Body of pancreas (tissue), 4 donors: Measurements from ENCODE around the gene PDLIM4. TPM values are rescaled to one million over a fixed set of nuclear protein-coding genes. Genes with fewer than 3 reads are reported as not detected.

ENCODE experiments used
- ATAC-seq: fragments of 150-250 bp; one replicate; pipeline ENCODE4 v1.9.1; 2016
- DNase-seq, 4 donors: peaks; one replicate each; pipeline ENCODE4 v3.0.0-alpha.2; 2019
- H3K27ac ChIP-seq, 4 donors: fragments of 200-600 bp; sonication (generic); 1 replicate in 3 of 4; 2 replicates in 1 of 4; pipeline versions ENCODE4 v1.5.1 to v1.6.1; 2016 to 2019; ENCODE audit warnings: mild to moderate bottlenecking in 1 of 4, mixed read lengths in 1 of 4, moderate library complexity in 1 of 4
- H3K27me3 ChIP-seq, 2 donors: fragments of 200-600 bp; sonication (generic); one replicate each; pipeline ENCODE4 v1.6.0; 2016; ENCODE audit warnings: mild to moderate bottlenecking in 1 of 2
- H3K36me3 ChIP-seq, 2 donors: fragments of 200-600 bp; sonication (generic); replicated peaks in 1 of 2; 2 replicates each; pipeline ENCODE4 v1.5.1; 2016; ENCODE audit warnings: low read depth in 2 of 2; ENCODE audit not compliant: insufficient read depth in 1 of 2
- H3K4me1 ChIP-seq: fragments of 200-600 bp; sonication (generic); one replicate; pipeline ENCODE4 v1.6.0; 2016
- H3K4me3 ChIP-seq, 2 donors: fragments of 200-600 bp; sonication (generic); 1 replicate in 1 of 2; 2 replicates in 1 of 2; pipeline ENCODE4 v1.5.1; 2016 to 2019
- H3K9me3 ChIP-seq, 3 donors: fragments of 200-600 bp; sonication (generic); 1 replicate in 2 of 3; 2 replicates in 1 of 3; pipeline ENCODE4 v1.5.1; 2016
- CTCF ChIP-seq, 7 experiments: fragments of 450-650 bp in 4 of 7; fragments of 200-600 bp in 3 of 7; sonication (generic) in 3 of 7; IDR thresholded peaks; one replicate each; pipeline ENCODE4 v1.5.1; 2016 to 2019; ENCODE audit warnings: antibody characterized with exemption in 7 of 7
- POLR2A ChIP-seq, 3 donors: fragments of 450-650 bp; IDR thresholded peaks; one replicate each; pipeline ENCODE4 v1.6.1; 2016; ENCODE audit warnings: antibody characterized with exemption in 3 of 3, mild to moderate bottlenecking in 2 of 3
- WGBS, 2 donors: methylation state at CpG; one replicate each; pipeline ENCODE4 v1.1.5; 2017; 5-methylcytosine and 5-hydroxymethylcytosine counted together
- intact Hi-C: fragments of 100-400 bp; cut with DNase I; formaldehyde crosslinking; loops from one replicate; pipeline ENCODE4 v1.15.1; 2023
- total RNA-seq, 2 donors: library from RNA; depleted of rRNA; stranded (reverse); fragments of >200 nt; gene quantifications; one replicate each; pipeline ENCODE4 v1.1.0, GENCODE V29; 2016

PDLIM4 gene
- total RNA-seq, 2 donors from 2014 or later, result 4.2 to 4.3 TPM

DNA sequence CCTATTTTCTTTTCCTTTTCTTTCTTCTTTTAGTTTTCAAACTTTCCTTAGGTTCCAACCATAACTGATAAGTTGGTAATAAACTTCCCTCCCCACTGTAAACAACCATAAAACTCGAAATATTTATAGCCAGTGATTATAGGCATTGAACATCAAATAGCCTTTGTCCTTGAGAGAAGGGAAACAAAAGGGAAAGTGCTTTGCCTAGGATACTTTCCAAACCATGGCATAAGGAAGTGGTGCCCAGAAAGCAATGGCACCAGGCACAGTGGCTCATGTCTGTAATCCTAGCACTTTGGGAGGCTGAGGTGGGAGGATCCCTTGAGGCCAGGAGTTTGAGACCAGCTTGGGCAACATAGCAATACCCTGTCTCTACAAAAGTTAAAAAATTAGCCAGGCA lies 11.9 kb upstream of the PDLIM4 start:
- intact Hi-C loops, result no loop called here
- WGBS, 2 donors, result 33 to 41% methylated on average over 1 of the region's 1 CpG
- Histone ChIP-seq H3K9me3 (no peaks in the 10 kb centered on the region), H3K4me3 (no peak overlapping the region), H3K27me3 (no peaks in the 10 kb centered on the region), H3K27ac (no peak overlapping the region), H3K36me3 (no peaks in the 10 kb centered on the region), H3K4me1 (no peaks in the 10 kb centered on the region)
- DNase-seq (no peak), ATAC-seq (no peak)
- TF ChIP-seq CTCF (IDR thresholded peaks at IDR 0.05) (no peak), POLR2A (IDR thresholded peaks at IDR 0.05) (no peak)

DNA sequence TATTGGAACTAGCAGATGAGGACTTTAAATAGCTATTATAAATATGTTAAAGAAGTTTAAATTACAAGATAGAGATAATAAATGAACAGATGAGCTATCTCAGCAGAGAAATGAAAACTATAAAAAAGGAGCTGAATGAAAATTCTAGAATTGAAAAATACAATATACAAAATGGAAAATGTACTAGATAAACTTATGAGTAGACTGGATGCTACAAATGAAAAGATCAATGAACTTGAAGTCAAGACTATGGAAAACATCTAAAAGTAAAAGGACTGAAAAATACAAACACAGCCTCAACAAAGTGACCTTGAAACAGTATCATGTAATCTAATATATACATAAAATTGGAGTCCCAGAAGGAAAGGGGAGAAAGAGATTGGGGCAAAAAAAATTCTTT lies 10.7 kb upstream of the PDLIM4 start:
- H3K4me1 ChIP-seq, result no peaks in the 10 kb centered on the region
- H3K36me3 ChIP-seq, result no peaks in the 10 kb centered on the region
- DNase-seq (no peak), ATAC-seq (no peak)
- intact Hi-C loops, result no loop called here
- no peaks in the 10 kb centered on the region for H3K27me3 ChIP-seq
- H3K27ac ChIP-seq, result no peak overlapping the region
- no peaks in the 10 kb centered on the region for H3K9me3 ChIP-seq
- TF ChIP-seq CTCF (IDR thresholded peaks at IDR 0.05), result no peak
- no peak for TF ChIP-seq POLR2A (IDR thresholded peaks at IDR 0.05)
- H3K4me3 ChIP-seq, result no peak overlapping the region

- no peak for TF ChIP-seq CTCF (IDR thresholded peaks at IDR 0.05)
- no peak for TF ChIP-seq POLR2A (IDR thresholded peaks at IDR 0.05)
- Histone ChIP-seq H3K27ac (no peak overlapping the region), H3K4me1 (peaks cover 14% of the 10 kb centered on the region), H3K27me3 (no peaks in the 10 kb centered on the region), H3K9me3 (no peaks in the 10 kb centered on the region), H3K4me3 (no peak overlapping the region), H3K36me3 (no peaks in the 10 kb centered on the region)
- ATAC-seq, result no peak
- intact Hi-C loops, result no loop called here
- peak in 1 of 4 donors; percentile 4 for DNase-seq
- 92 to 97% methylated on average over 2 of the region's 2 CpGs for whole genome bisulfite sequencing, 2 donors
Observed at GRCh38 chr5:132250547-132250946, 6.9 kb upstream of the PDLIM4 start.

GRCh38 chr5:132251220-132251725 lies 6.2 kb upstream of the PDLIM4 start:
- 81 to 96% methylated on average over 4 to 10 of the region's 10 CpGs for WGBS, 2 donors
- DNase-seq (peak in 3 of 4 donors; percentile 1 to 8 (median 6)), ATAC-seq (no peak)
- Histone ChIP-seq H3K9me3 (no peaks in the 10 kb centered on the region), H3K4me1 (peaks cover 14% of the 10 kb centered on the region), H3K4me3 (no peak overlapping the region), H3K27me3 (no peaks in the 10 kb centered on the region), H3K36me3 (no peaks in the 10 kb centered on the region), H3K27ac (no peak overlapping the region)
- no peak for TF ChIP-seq POLR2A (IDR thresholded peaks at IDR 0.05)
- TF ChIP-seq CTCF (IDR thresholded peaks at IDR 0.05), result no peak
- intact Hi-C loops, result no loop called here

DNA sequence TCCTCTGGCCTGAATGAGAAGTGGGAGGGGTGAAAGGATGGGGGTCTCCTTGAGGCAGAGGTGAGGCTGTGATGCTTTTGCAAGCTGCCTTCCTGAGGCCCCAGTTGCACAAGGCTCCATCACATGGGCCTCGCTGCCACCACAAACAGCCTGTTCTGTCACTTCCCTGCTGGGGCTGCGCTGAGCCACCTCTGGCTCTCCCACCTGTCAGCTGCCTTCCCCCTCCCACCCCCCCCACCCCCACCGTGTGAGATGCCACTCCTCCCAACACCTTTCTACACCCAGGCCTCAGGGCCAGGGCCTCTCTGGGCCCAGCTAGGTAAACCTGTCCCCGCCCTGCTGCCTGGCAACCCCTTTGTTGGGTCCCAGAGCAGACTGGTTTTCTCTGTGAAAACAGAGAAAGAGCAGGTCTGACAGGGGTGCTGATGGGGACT lies 4.5 kb upstream of the PDLIM4 start:
- WGBS, 2 donors, result 53 to 81% methylated on average over 3 to 4 of the region's 4 CpGs
- intact Hi-C loops, result no loop called here
- Histone ChIP-seq H3K36me3 (no peaks in the 10 kb centered on the region), H3K27me3 (no peaks in the 10 kb centered on the region), H3K27ac (no peak overlapping the region), H3K4me3 (no peak overlapping the region), H3K4me1 (peaks cover 18% of the 10 kb centered on the region), H3K9me3 (no peaks in the 10 kb centered on the region)
- DNase-seq (peak in 3 of 4 donors; percentile 1 to 8 (median 4)), ATAC-seq (no peak)
- no peak for TF ChIP-seq POLR2A (IDR thresholded peaks at IDR 0.05)
- no peak for TF ChIP-seq CTCF (IDR thresholded peaks at IDR 0.05)
